HG02642 (cell line): ENCODE data around the gene FOXD4L6.
A peak's percentile ranks its signal among the peaks of the same experiment; 100 is the strongest.
"Not testable (repeated sequence)": the region's sequence is repeated elsewhere in the genome, so short reads cannot be mapped to it uniquely, and the experiment has no call there.

Experiments used
- ATAC-seq: cut with Tn5 transposase; IDR thresholded peaks from one replicate; pipeline ENCODE4 v1.9.1; 2021; ENCODE audit warnings: mild to moderate bottlenecking; ENCODE audit not compliant: unreplicated experiment, poor library complexity

The FOXD4L6 gene

DNA sequence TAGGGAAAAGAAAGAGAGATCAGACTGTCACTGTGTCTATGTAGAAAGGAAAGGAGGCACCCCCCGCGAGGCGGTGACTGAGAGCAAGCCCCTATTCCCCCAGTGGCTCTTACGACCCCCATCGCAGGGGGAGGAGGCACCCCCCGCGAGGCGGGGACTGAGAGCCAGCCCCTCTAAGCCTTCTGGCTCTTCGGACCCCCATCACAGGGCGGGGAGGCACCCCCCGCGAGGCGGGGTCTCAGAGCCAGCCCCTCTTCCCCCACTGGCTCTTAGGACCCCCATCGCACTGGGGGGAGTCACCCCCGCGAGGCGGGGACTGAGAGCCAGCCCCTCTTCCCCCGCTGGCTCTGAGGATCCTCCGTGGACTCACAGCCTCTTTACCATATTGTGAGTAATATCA is 23.9 kb downstream of the FOXD4L6 start:
- not testable (repeated sequence) for ATAC-seq

DNA sequence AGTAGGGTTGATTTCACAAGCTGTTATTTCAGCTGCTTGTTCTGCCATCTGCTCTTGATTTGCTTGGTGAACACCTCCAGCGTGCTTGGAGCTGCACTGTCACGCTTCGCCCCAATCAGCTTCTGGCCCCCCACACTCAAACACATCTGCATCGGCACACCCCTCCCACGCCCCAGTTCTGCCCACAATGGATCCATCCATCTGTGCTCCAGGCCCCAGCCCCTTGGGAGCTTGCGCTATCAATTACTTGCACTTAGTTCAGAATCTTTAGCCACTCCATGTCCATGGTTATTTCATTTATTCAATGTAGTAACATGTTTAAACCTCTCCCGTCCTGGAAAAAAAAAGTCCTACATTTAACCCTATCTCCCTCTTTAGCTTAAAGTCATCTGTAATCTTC is 28.0 kb downstream of the FOXD4L6 start:
- ATAC-seq: not testable (repeated sequence)

DNA sequence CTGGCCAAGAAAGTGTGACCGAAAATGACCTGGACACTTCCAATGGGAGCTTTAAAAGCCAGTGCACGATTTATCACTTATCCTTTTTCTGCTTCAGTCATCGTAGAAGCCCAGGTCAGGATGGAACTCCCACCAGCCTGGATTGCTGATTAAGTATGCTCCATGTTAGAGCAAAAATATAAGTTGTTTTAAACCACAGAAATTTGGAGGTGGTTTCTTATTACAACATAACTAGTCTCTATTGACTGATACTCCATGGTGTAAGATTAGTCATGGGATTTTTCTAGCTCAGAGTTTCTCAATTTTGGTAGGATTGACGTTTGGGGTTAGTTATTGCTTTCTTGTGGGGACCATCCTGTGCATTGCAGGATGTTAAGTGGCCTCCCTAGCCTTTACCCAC is 29.7 kb downstream of the FOXD4L6 start:
- not testable (repeated sequence) for ATAC-seq

DNA sequence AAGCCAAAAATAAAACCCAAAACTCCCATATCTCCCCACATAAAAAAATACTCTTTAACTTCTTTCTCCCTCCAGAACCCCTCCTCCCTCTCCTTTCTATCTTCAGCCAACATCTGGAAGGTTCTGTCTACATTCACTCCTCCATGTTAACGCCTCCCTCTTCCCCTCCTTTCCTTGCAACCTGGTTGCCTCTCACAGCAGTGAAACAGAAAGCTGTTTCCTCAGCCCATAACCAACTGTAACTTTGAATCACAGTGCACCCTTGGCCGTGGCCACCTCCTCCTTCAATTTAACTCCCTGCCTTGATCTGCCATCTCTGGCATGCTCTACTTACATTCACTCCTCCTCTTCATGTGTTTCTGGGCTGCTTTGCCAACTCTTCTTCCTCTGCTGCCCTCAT is 33.4 kb downstream of the FOXD4L6 start:
- peak; percentile 42 for ATAC-seq

DNA sequence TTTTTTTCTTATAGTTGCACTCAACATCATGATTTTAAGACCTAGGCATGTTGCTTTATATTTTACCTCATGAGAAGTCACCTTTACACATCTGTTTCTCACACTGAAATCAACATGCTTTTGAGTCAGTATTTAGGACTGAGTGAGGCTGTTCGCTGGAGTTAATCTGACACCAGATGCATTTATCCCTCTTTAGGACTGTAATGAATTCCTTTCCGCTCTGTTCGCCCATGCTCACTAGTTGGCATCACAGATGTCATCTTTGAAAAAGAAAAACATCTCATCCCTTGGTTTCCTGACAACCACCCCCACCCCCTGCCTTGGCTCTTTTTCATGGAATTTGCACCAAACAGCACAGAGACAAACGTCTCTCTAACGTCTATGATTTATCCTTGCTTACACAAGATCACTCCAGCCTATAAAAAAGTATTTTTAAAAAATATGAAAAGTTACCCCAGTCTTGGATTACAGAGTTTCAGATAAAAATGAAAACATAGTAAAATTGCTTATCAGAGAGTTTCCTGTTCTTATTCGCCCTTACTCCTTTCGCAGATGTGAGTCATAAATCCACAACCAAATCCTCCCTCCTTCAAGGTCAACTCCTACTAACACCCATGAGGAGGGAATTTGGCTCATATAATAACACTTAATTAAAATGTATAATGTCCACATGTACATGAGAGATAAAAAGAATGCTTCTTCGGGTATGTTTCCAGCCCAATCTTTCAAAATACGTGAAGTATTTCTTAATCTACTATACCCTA is 34.3 kb downstream of the FOXD4L6 start:
- not testable (repeated sequence) for ATAC-seq

DNA sequence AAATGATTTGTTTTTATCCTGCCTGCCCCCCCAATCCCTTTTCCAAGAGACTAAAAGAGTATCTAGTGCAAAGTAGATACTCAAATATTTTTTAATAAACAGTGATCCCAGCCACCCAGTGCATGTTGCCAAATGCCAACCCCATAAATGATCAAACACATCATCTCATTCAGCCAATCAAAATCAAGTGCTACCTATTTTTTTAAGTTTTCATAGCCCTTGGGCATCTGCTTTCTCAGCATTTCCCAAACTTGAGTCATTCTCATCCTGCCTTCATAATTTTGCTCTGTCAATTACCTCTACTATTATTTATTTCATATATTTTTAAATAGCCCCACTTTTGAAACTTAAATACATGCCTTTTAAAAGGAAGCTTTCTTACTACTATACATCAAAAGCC is 37.6 kb downstream of the FOXD4L6 start:
- not testable (repeated sequence) for ATAC-seq

DNA sequence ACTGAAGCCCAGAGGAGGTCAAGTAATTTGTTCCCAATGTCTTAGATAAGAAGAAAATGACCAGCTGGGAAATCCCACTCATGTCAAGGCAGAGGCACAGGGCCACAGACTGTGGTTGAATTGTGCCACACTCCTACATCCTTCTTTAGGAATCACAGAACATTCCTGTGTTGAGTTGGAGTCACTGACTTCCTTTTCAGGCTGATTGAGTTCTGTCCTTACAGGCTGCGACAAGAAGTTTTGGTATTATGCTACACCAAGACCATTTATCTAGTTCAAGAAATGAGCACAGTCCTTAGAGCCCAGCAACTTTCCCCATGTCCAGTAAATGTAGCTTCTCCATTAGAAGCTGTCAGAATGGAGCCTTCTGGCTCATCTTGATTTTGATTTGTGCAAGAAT is 38.1 kb downstream of the FOXD4L6 start:
- not testable (repeated sequence) for ATAC-seq

DNA sequence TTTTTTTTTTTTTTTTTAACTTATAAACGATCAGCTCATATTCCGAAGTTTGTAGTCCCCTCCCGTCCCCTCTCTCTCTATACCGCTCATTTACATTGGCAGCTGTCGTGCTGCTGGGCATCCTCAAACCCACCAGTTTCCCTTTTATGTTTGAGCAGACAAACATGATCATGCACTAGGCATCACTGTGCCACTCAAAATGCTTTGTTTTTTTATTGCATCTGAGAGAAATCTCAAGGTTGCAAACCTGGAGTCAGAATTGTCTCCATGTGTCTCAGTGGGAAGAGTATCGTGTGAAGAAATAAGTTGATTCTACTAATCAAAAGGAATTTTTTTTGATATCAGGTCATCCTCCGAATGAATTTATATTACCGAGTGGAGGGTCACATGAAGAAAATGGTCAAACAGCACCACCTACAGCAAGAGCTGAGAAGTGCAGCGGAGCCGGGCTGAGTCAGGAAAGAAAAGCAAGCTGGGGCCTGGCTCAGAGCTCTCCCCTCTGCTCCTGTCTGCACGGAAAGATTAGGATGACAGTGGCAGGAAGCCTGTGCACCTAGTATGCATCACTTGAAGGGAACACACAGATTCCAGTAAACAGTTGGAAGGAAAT is 39.9 kb downstream of the FOXD4L6 start:
- ATAC-seq: peak; percentile 87

DNA sequence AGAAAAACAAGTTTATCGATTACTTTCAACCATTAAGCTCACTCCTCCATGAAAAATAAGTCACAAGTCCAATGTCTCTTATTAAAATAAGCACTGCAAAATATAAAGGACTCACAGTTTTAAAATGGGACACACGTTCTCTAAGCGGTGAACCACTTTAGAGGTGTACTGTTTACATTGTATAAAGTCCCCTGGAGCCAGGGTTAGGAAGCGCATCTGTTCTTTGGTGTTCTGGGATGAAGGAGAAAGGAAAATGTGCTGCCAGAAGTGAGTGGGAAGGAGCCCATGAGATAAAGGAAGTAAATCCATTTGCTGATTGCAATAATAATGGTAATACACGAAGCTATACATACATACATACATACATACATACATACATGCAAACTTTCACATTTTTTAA is 40.6 kb downstream of the FOXD4L6 start:
- ATAC-seq: not testable (repeated sequence)

DNA sequence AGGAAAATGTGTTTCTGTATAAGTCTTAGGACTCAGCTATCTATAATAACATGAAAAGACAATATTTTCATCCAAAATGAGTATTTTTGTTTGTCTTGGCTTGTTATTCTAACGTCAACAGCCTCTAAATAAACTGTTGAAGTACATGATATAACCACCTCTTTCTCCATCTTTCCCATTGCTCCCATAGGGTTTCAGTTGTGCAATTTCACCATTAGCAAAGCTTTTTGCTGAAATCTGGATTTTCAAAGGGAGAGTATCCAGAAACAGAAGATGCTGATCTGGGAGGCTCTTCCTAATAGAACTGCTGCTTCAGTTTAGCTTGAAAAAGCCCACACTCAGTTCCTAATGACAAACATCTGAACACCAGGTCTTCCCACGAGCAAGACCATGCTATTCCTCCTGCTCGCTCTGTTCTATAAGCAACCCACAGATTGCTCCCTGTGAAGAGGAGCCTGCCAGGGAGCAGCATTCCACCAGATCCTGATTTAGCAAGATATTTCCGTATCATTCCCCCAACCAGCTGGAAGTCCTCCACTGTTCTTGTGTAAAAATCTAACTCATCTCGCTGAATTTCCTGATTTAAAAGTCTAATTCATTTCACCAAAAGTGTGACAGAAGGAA is 41.2 kb downstream of the FOXD4L6 start:
- not testable (repeated sequence) for ATAC-seq

DNA sequence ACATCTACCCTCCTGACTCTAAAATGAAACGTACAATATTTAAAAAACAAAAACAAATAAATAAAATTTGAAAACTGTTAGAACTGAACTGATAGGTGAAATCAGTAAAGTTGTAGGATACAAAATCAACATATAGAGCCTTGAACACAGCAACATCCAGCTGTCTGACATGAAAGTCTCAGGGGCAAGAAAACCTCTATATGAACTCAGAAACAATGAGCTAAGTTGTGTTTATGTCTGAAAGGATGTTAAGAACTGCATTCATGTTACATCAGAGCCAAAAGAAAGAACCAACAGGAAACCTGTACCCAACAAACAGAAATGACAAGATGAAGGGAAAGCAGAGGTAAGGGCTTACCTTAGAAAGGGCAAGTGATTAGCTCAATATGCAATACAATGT is 41.8 kb downstream of the FOXD4L6 start:
- not testable (repeated sequence) for ATAC-seq

DNA sequence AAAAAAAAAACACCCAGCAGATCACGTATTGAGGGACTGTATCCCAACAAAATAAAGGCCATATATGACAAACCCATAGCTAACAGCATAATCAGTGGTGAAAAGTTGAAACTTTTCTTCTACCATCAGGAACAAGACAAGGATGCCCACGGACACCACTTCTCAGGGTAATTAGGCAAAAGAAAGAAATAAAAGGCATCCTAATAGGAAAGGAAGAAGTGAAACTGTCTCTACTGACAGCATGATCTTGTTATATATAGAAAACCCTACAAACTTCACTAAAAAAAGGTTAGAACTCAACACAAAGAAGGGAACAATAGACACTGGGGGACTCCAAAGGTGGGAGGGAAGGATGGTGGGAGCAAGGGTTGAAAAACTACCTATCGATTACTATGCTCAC is 42.3 kb downstream of the FOXD4L6 start:
- ATAC-seq: not testable (repeated sequence)

DNA sequence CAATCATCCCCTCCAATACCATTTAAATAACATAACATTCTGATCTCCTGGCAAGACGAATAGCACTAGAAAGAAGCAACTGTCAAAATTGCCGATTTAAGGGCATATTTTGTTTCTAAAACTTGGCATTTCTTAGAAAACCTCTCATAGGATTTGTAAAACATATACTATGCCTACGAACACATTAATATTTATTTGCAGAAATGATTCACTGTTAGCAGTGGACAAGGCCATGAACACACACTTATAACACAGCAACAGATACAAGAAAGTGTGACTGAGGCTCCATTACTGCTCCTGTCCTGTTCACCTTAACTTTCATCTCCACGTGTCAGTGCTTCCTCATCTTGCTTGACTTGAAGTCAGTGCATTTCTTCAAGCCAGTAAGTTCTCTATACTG is 46.1 kb downstream of the FOXD4L6 start:
- not testable (repeated sequence) for ATAC-seq

DNA sequence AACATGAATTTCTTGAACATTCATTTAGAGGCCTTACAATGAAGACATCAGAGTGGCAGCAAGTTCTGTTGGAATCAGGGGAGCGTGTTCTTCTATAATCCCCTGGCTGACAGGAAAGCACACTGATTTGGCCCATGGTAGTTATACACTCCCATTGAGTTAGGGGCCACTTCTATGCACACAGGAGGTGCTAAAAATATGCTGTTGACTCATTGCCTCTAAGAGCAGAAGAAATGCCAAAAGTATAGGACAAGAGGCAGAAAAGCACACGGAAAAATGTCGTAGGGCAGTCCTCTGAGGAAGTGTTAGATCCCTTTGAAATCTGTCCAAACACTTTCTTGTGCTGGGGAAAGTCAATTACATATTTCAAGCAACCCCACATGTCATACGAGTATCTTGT is 49.0 kb downstream of the FOXD4L6 start:
- not testable (repeated sequence) for ATAC-seq

DNA sequence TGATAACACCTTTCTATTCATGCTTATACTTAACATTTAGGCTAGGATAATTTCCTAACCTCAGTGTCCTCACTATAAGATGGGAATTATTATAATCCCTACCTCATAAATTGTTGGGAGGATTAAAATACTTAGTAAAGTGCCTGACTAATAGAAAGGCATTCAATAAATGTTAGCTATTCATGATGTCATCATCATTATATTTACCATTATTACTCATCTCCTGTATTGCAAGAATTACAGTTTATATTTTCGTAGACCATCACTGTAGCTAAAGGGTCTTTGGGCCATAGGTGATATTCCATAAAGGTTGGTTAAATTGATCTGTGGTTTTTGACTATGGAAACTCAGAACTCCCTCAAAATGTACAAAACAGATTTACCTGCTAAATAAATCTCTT is 50.9 kb downstream of the FOXD4L6 start:
- not testable (repeated sequence) for ATAC-seq
